OCI-LY7 (cell line): ENCODE results near the gene GNAO1. TPM values are rescaled to one million over a fixed set of nuclear protein-coding genes. Genes with fewer than 3 reads are reported as not detected.

ENCODE experiments used
- BruUV-seq: library from RNA; stranded (reverse); fragments of 400-500 nt; replicated peaks from 2 replicates; lab custom pipeline; 2021; lab: Mats Ljungman, UMichigan
- CTCF ChIA-PET: fragments of 300-600 bp; sonication (Branson Sonifier 250); formaldehyde crosslinking; loops from one replicate; lab custom pipeline; 2022; ENCODE audit warnings: antibody characterized with exemption; ENCODE audit not compliant: unreplicated experiment; lab: Charles Lee
- POLR2A ChIA-PET: fragments of 300-600 bp; sonication (Branson Sonifier 250); formaldehyde crosslinking; loops from one replicate; lab custom pipeline; 2022; ENCODE audit warnings: antibody characterized with exemption; lab: Charles Lee
- DNase-seq: peaks from one replicate; pipeline ENCODE4 v3.0.0-alpha.2; 2015; ENCODE audit warnings: low spot score
- H2AFZ ChIP-seq: fragments of 200-600 bp; sonication (generic), shearing (Covaris generic); 2 replicates; pipeline ENCODE4 v1.6.1; 2014; ENCODE audit warnings: mild to moderate bottlenecking, antibody characterized with exemption, low read length, moderate library complexity
- H3K27ac ChIP-seq: fragments of 200-600 bp; sonication (generic); 2 replicates; pipeline ENCODE4 v1.5.1; 2014; ENCODE audit warnings: mixed run types, low read depth, mild to moderate bottlenecking, moderate library complexity, low read length, inconsistent platforms; ENCODE audit not compliant: poor library complexity, severe bottlenecking
- H3K36me3 ChIP-seq: fragments of 200-600 bp; sonication (generic); 2 replicates; pipeline ENCODE4 v1.6.1; 2014; ENCODE audit warnings: mild to moderate bottlenecking, antibody characterized with exemption, low read length, moderate library complexity, mixed read lengths; ENCODE audit not compliant: insufficient read depth
- H3K4me1 ChIP-seq: fragments of 200-600 bp; sonication (generic); 2 replicates; pipeline ENCODE4 v1.5.1; 2014; ENCODE audit warnings: mild to moderate bottlenecking, low read length; ENCODE audit not compliant: insufficient read depth, poor library complexity, severe bottlenecking
- H3K4me2 ChIP-seq: fragments of 200-600 bp; sonication (generic); 2 replicates; pipeline ENCODE4 v1.6.1; 2014; ENCODE audit warnings: mild to moderate bottlenecking, low read length
- H3K4me3 ChIP-seq: fragments of 200-600 bp; sonication (generic); 2 replicates; pipeline ENCODE4 v1.5.1; 2014; ENCODE audit warnings: mild to moderate bottlenecking, low read depth, low read length; ENCODE audit not compliant: poor library complexity, severe bottlenecking
- H3K79me2 ChIP-seq: fragments of 200-600 bp; sonication (generic); 2 replicates; pipeline ENCODE4 v1.6.1; 2016; ENCODE audit warnings: low read depth, mild to moderate bottlenecking, low read length, moderate library complexity, mixed read lengths; ENCODE audit not compliant: insufficient read depth
- H3K9me2 ChIP-seq: fragments of 200-600 bp; sonication (generic); 2 replicates; pipeline ENCODE4 v1.6.1; 2016; ENCODE audit warnings: mild to moderate bottlenecking, low read length, mixed read lengths; ENCODE audit not compliant: insufficient read depth
- H3K9me3 ChIP-seq: fragments of 200-600 bp; sonication (generic); 2 replicates; pipeline ENCODE4 v1.6.1; 2014; ENCODE audit warnings: mild to moderate bottlenecking, mixed run types, low read length, mixed read lengths
- H4K20me1 ChIP-seq: fragments of 200-600 bp; sonication (generic); 2 replicates; pipeline ENCODE4 v1.6.1; 2014; ENCODE audit warnings: mild to moderate bottlenecking, antibody characterized with exemption, low read length, moderate library complexity, mixed read lengths; ENCODE audit not compliant: insufficient read depth
- EZH2phosphoT487 ChIP-seq: fragments of 200-600 bp; sonication (generic); IDR thresholded peaks from 2 replicates; pipeline ENCODE4 v1.6.1; 2018; ENCODE audit warnings: low read depth, borderline replicate concordance, mild to moderate bottlenecking, mixed run types, antibody characterized with exemption, low read length, moderate library complexity, mixed read lengths
- intact Hi-C: fragments of 100-400 bp; cut with micrococcal nuclease; formaldehyde crosslinking; loops from one replicate; pipeline ENCODE4 v1.10.0; 2022; ENCODE audit not compliant: unreplicated experiment
- total RNA-seq, 2 experiments: library from RNA; depleted of rRNA in 1 of 2; stranded (reverse); fragments of >200 nt in 1 of 2; shearing (Covaris generic) in 1 of 2; gene quantifications; 2 replicates each; pipeline ENCODE4 v1.2.3, GENCODE V29; 2014 to 2022
- TF ChIP-seq, protein P1 (sequence below): fragments of 200-600 bp; sonication (generic); conservative IDR thresholded peaks from 2 replicates; pipeline ENCODE4 v1.5.1; 2014; ENCODE audit warnings: mild to moderate bottlenecking, antibody characterized with exemption, low read length, moderate library complexity, mixed read lengths

GNAO1 gene
- total RNA-seq, 2 experiments from 2014 or later, result not detected

GRCh38 chr16:56354746-56355145 lies 163.5 kb downstream of the GNAO1 start:
- no peaks in the 10 kb centered on the region for H3K79me2 ChIP-seq
- H3K9me3 ChIP-seq, result no peaks in the 10 kb centered on the region
- H3K9me2 ChIP-seq, result no peaks in the 10 kb centered on the region
- no peak overlapping the region for H3K4me3 ChIP-seq
- intact Hi-C loops, result no loop called here
- no peak overlapping the region for H2AFZ ChIP-seq
- H3K36me3 ChIP-seq, result no peaks in the 10 kb centered on the region
- peaks cover 11% of the 10 kb centered on the region for H3K4me1 ChIP-seq
- H3K4me2 ChIP-seq, result no peak overlapping the region
- CTCF ChIA-PET, result no interaction called here
- no peak for TF ChIP-seq EZH2phosphoT487
- TF ChIP-seq, protein P1, sequence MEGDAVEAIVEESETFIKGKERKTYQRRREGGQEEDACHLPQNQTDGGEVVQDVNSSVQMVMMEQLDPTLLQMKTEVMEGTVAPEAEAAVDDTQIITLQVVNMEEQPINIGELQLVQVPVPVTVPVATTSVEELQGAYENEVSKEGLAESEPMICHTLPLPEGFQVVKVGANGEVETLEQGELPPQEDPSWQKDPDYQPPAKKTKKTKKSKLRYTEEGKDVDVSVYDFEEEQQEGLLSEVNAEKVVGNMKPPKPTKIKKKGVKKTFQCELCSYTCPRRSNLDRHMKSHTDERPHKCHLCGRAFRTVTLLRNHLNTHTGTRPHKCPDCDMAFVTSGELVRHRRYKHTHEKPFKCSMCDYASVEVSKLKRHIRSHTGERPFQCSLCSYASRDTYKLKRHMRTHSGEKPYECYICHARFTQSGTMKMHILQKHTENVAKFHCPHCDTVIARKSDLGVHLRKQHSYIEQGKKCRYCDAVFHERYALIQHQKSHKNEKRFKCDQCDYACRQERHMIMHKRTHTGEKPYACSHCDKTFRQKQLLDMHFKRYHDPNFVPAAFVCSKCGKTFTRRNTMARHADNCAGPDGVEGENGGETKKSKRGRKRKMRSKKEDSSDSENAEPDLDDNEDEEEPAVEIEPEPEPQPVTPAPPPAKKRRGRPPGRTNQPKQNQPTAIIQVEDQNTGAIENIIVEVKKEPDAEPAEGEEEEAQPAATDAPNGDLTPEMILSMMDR, result no peak
- POLR2A ChIA-PET, result no interaction called here
- H4K20me1 ChIP-seq, result no peaks in the 10 kb centered on the region
- DNase-seq, result no peak
- no peak overlapping the region for H3K27ac ChIP-seq
- BruUV-seq, result no TSS peak

DNA sequence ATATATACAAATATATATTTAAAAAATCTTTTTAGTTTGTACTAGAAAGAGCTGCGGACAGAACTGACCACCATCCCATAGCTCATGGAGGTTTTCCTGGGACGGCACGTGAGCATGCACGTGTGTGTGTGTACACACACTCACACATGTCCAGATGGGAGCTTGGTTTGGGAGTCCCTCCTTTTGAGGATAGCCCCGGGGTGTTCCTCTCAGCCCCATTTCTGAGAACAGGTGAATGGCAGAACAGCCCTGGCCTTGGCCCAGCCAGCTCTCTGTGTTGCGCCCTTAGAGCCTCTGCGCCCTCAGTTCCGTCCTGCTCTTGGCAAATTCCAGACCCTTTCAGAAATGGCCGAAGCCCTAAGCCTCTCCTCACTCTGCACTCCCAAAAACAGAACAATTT lies 163.9 kb downstream of the GNAO1 start:
- no peak overlapping the region for H3K4me2 ChIP-seq
- H3K4me3 ChIP-seq, result no peak overlapping the region
- peaks cover 11% of the 10 kb centered on the region for H3K4me1 ChIP-seq
- ChIA-PET POLR2A (no interaction called here), CTCF (no interaction called here)
- TF ChIP-seq EZH2phosphoT487, result no peak
- TF ChIP-seq, protein P1, result no peak
- BruUV-seq, result no TSS peak
- H3K9me2 ChIP-seq, result no peaks in the 10 kb centered on the region
- no peaks in the 10 kb centered on the region for H3K9me3 ChIP-seq
- H3K27ac ChIP-seq, result no peak overlapping the region
- intact Hi-C loops, result no loop called here
- no peak overlapping the region for H2AFZ ChIP-seq
- H3K36me3 ChIP-seq, result no peaks in the 10 kb centered on the region
- no peaks in the 10 kb centered on the region for H4K20me1 ChIP-seq
- no peak for DNase-seq
- H3K79me2 ChIP-seq, result no peaks in the 10 kb centered on the region

- peaks cover 2% of the 10 kb centered on the region; the same call in 1 of the 2 replicates for H3K36me3 ChIP-seq
- BruUV-seq, result no TSS peak
- intact Hi-C loops, result loop anchor here (1.0 kb wide), 1 partner anchor 346 kb away; no protein-coding TSS in a partner anchor
- no peak overlapping the region for H3K27ac ChIP-seq
- DNase-seq, result no peak
- H3K4me1 ChIP-seq, result peaks cover 11% of the 10 kb centered on the region
- no peaks in the 10 kb centered on the region for H3K9me2 ChIP-seq
- no peak for TF ChIP-seq EZH2phosphoT487
- TF ChIP-seq, protein P1, result no peak
- no peaks in the 10 kb centered on the region for H3K9me3 ChIP-seq
- ChIA-PET POLR2A (no interaction called here), CTCF (interaction anchor here (1.0 kb wide), 1 partner anchor 346 kb away, joined by 3 read pairs; no protein-coding TSS in a partner anchor)
- H4K20me1 ChIP-seq, result no peaks in the 10 kb centered on the region
- H3K4me3 ChIP-seq, result no peak overlapping the region
- H2AFZ ChIP-seq, result peak overlapping the region; percentile 37; the same call in 1 of the 2 replicates
- no peaks in the 10 kb centered on the region for H3K79me2 ChIP-seq
- peak overlapping the region; percentile 74; the same call in 1 of the 2 replicates for H3K4me2 ChIP-seq
These were observed 164.5 kb downstream of the GNAO1 start for GRCh38 chr16:56355786-56356275.
